SK-N-SH treated with all-trans-retinoic acid at 6 μM for 48 hours (cell line): ENCODE measurements around the gene LYRM7.

Experiments used
- TF ChIP-seq, protein P1 (sequence below): fragments of 250-450 bp; sonication (Bioruptor Pico); IDR thresholded peaks from 2 replicates; pipeline ENCODE4 v1.8.0; 2020; ENCODE audit warnings: mild to moderate bottlenecking, moderate library complexity, borderline replicate concordance
- TF ChIP-seq, protein P2 (sequence below): fragments of 250-450 bp; sonication (Bioruptor Pico); IDR thresholded peaks from 2 replicates; pipeline ENCODE4 v1.5.1; 2021; ENCODE audit warnings: mild to moderate bottlenecking, moderate library complexity

DNA sequence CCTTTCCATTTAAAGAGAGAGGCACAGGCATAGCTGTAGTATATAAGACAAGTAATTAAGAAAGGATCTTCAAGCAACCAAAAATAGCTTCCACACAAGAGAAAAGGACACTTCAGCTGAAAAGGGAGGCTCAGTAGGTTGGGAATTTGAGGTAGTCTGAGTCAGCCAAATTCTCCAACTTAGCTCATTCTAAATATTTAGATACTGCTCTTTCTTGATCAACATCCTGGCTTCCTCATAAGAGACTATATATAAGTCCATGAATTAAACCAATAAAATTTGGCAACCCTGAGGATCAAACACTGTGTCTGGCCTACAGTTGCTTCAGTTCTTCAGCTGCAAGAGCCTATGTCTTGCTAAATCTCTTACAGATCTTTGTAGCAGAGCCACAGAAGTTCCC lies 23.5 kb upstream of the LYRM7 start:
- TF ChIP-seq, protein P1, sequence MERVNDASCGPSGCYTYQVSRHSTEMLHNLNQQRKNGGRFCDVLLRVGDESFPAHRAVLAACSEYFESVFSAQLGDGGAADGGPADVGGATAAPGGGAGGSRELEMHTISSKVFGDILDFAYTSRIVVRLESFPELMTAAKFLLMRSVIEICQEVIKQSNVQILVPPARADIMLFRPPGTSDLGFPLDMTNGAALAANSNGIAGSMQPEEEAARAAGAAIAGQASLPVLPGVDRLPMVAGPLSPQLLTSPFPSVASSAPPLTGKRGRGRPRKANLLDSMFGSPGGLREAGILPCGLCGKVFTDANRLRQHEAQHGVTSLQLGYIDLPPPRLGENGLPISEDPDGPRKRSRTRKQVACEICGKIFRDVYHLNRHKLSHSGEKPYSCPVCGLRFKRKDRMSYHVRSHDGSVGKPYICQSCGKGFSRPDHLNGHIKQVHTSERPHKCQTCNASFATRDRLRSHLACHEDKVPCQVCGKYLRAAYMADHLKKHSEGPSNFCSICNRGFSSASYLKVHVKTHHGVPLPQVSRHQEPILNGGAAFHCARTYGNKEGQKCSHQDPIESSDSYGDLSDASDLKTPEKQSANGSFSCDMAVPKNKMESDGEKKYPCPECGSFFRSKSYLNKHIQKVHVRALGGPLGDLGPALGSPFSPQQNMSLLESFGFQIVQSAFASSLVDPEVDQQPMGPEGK (CRISPR knock-in tag), result no peak
- TF ChIP-seq, protein P2, sequence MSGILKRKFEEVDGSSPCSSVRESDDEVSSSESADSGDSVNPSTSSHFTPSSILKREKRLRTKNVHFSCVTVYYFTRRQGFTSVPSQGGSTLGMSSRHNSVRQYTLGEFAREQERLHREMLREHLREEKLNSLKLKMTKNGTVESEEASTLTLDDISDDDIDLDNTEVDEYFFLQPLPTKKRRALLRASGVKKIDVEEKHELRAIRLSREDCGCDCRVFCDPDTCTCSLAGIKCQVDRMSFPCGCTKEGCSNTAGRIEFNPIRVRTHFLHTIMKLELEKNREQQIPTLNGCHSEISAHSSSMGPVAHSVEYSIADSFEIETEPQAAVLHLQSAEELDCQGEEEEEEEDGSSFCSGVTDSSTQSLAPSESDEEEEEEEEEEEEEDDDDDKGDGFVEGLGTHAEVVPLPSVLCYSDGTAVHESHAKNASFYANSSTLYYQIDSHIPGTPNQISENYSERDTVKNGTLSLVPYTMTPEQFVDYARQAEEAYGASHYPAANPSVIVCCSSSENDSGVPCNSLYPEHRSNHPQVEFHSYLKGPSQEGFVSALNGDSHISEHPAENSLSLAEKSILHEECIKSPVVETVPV (CRISPR knock-in tag), result no peak
